Esophagus squamous epithelium (tissue), 4 donors: ENCODE results near the gene GBP1.

ENCODE experiments used
- CTCF ChIP-seq, 6 experiments: fragments of 450-650 bp in 4 of 6; fragments of 200-600 bp in 2 of 6; sonication (generic) in 2 of 6; IDR thresholded peaks; one replicate each; pipeline ENCODE4 v1.5.1; 2016 to 2019; ENCODE audit warnings: antibody characterized with exemption in 6 of 6, mild to moderate bottlenecking in 4 of 6, moderate library complexity in 4 of 6
- POLR2A ChIP-seq, 4 donors: fragments of 450-650 bp; IDR thresholded peaks; one replicate each; pipeline ENCODE4 v1.6.1; 2017; ENCODE audit warnings: antibody characterized with exemption in 4 of 4, mild to moderate bottlenecking in 4 of 4, moderate library complexity in 3 of 4

DNA sequence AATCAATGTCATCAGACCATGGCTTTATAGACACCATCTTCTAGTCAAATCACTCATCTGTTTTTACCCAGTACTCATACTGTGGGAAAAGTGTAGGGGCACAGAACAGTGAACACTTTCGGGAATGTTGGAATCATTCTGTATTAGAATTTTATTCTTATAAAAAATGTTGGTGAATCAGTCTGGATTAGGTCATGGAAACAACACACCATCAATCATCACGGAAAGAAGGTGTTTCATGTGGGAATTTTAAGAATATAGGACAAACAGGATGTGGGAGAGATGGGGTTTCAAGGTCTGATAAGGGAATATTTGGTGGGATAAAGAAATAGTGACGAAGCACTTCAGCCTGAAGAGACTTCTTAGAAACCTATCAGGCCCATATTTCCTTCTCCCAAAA, 17.3 kb downstream of the GBP1 start:
- TF ChIP-seq CTCF (IDR thresholded peaks at IDR 0.05) (no peak), POLR2A (IDR thresholded peaks at IDR 0.05) (no peak)
